SK-N-SH treated with all-trans-retinoic acid at 6 μM for 48 hours (cell line): ENCODE data around the gene MTHFD2L.

Experiments
- ARNTL ChIP-seq: fragments of 450-650 bp; formaldehyde crosslinking; IDR thresholded peaks from 2 replicates; pipeline ENCODE4 v1.5.0; 2020; ENCODE audit warnings: low read depth, mild to moderate bottlenecking, moderate library complexity, borderline replicate concordance
- BACH2 ChIP-seq: fragments of 250-450 bp; sonication (Bioruptor Pico); IDR thresholded peaks from 2 replicates; pipeline ENCODE4 v1.9.0; 2021; ENCODE audit warnings: mild to moderate bottlenecking, borderline replicate concordance
- CREB5 ChIP-seq: fragments of 250-450 bp; sonication (Bioruptor Pico); IDR thresholded peaks from 2 replicates; pipeline ENCODE4 v1.5.1; 2020; ENCODE audit warnings: low read depth, mild to moderate bottlenecking, moderate library complexity
- CSDC2 ChIP-seq: fragments of 250-450 bp; sonication (Bioruptor Pico); IDR thresholded peaks from 2 replicates; pipeline ENCODE4 v1.5.0; 2020; ENCODE audit warnings: mild to moderate bottlenecking, moderate library complexity
- GLIS3 ChIP-seq: fragments of 250-450 bp; sonication (Bioruptor Pico); IDR thresholded peaks from 2 replicates; pipeline ENCODE4 v1.5.0; 2020; ENCODE audit warnings: mild to moderate bottlenecking, moderate library complexity
- ISL1 ChIP-seq: fragments of 250-450 bp; sonication (Bioruptor Pico); IDR thresholded peaks from 2 replicates; pipeline ENCODE4 v2.1.2; 2022; ENCODE audit warnings: mild to moderate bottlenecking, moderate library complexity
- PATZ1 ChIP-seq: fragments of 250-450 bp; sonication (Bioruptor Pico); IDR thresholded peaks from 2 replicates; pipeline ENCODE4 v1.8.0; 2020; ENCODE audit warnings: mild to moderate bottlenecking, moderate library complexity, borderline replicate concordance
- RARB ChIP-seq: fragments of 250-450 bp; sonication (Bioruptor Pico); IDR thresholded peaks from 2 replicates; pipeline ENCODE4 v1.8.0; 2021; ENCODE audit warnings: mild to moderate bottlenecking, moderate library complexity
- TCF4 ChIP-seq: fragments of 250-450 bp; sonication (Bioruptor Pico); IDR thresholded peaks from 2 replicates; pipeline ENCODE4 v1.8.0; 2021; ENCODE audit warnings: mild to moderate bottlenecking, moderate library complexity, borderline replicate concordance
- TOX ChIP-seq: fragments of 250-450 bp; sonication (Bioruptor Pico); IDR thresholded peaks from 2 replicates; pipeline ENCODE4 v1.8.0; 2021; ENCODE audit warnings: mild to moderate bottlenecking, moderate library complexity, borderline replicate concordance
- ZFP3 ChIP-seq: fragments of 250-450 bp; sonication (Bioruptor Pico); IDR thresholded peaks from 2 replicates; pipeline ENCODE4 v1.5.0; 2020; ENCODE audit warnings: mild to moderate bottlenecking, moderate library complexity
- ZNF70 ChIP-seq: fragments of 450-650 bp; formaldehyde crosslinking; IDR thresholded peaks from 2 replicates; pipeline ENCODE4 v1.5.0; 2020; ENCODE audit warnings: mild to moderate bottlenecking, moderate library complexity
- TF ChIP-seq, protein P1 (sequence below): fragments of 250-450 bp; sonication (Bioruptor Pico); IDR thresholded peaks from 2 replicates; pipeline ENCODE4 v1.5.1; 2021; ENCODE audit warnings: mild to moderate bottlenecking, moderate library complexity

DNA sequence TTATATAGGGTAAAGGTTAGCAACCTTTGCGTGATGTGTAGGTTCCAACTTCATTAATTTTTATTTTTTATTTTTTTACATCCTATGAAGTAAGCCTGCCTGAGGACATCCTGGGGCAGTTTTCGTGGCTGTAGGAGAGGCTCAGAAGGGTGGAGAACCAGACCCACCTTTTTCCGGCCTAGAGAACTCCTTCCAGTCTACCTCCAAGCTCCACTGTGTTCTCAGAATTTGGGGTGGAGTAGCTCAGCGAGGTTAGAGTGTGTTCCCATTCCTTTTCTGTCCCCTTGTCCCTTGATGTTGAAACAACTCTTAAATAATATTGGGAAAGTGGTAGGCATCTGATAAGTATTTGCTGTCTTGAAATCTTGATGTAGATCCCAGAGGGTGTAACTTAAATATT lies 32.4 kb downstream of the MTHFD2L start:
- TF ChIP-seq BACH2 (CRISPR knock-in tag) (no peak), ZNF70 (CRISPR knock-in tag) (no peak), PATZ1 (CRISPR knock-in tag) (no peak), TOX (CRISPR knock-in tag) (no peak), CSDC2 (no peak), RARB (CRISPR knock-in tag) (no peak), TCF4 (CRISPR knock-in tag) (no peak), ISL1 (CRISPR knock-in tag) (no peak), ARNTL (CRISPR knock-in tag) (no peak), GLIS3 (no peak), ZFP3 (CRISPR knock-in tag) (no peak), CREB5 (CRISPR knock-in tag) (no peak)
- TF ChIP-seq, protein P1, sequence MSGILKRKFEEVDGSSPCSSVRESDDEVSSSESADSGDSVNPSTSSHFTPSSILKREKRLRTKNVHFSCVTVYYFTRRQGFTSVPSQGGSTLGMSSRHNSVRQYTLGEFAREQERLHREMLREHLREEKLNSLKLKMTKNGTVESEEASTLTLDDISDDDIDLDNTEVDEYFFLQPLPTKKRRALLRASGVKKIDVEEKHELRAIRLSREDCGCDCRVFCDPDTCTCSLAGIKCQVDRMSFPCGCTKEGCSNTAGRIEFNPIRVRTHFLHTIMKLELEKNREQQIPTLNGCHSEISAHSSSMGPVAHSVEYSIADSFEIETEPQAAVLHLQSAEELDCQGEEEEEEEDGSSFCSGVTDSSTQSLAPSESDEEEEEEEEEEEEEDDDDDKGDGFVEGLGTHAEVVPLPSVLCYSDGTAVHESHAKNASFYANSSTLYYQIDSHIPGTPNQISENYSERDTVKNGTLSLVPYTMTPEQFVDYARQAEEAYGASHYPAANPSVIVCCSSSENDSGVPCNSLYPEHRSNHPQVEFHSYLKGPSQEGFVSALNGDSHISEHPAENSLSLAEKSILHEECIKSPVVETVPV (CRISPR knock-in tag), result no peak
